DND-41 (cell line): ENCODE results near the gene ZSWIM5.

ENCODE experiments used
- CTCF ChIP-seq: IDR thresholded peaks from 2 replicates; pipeline ENCODE4 v1.5.1; 2012; ENCODE audit warnings: borderline replicate concordance, low read length, moderate library complexity, mild to moderate bottlenecking; ENCODE audit not compliant: poor library complexity, severe bottlenecking; ENCODE audit errors: extremely low read depth
- EZH2 ChIP-seq: IDR thresholded peaks from 3 replicates; pipeline ENCODE4 v1.6.1; 2012; ENCODE audit warnings: borderline replicate concordance, low read depth, mild to moderate bottlenecking, moderate library complexity, low read length, inconsistent platforms; ENCODE audit not compliant: severe bottlenecking

- no peak for TF ChIP-seq CTCF
- TF ChIP-seq EZH2: no peak
Observed at GRCh38 chr1:45001011-45001481, 205.4 kb downstream of the ZSWIM5 start.
